Measurements from ENCODE around the gene LIN7A.
A peak's percentile ranks its signal among the peaks of the same experiment; 100 is the strongest.

DNA sequence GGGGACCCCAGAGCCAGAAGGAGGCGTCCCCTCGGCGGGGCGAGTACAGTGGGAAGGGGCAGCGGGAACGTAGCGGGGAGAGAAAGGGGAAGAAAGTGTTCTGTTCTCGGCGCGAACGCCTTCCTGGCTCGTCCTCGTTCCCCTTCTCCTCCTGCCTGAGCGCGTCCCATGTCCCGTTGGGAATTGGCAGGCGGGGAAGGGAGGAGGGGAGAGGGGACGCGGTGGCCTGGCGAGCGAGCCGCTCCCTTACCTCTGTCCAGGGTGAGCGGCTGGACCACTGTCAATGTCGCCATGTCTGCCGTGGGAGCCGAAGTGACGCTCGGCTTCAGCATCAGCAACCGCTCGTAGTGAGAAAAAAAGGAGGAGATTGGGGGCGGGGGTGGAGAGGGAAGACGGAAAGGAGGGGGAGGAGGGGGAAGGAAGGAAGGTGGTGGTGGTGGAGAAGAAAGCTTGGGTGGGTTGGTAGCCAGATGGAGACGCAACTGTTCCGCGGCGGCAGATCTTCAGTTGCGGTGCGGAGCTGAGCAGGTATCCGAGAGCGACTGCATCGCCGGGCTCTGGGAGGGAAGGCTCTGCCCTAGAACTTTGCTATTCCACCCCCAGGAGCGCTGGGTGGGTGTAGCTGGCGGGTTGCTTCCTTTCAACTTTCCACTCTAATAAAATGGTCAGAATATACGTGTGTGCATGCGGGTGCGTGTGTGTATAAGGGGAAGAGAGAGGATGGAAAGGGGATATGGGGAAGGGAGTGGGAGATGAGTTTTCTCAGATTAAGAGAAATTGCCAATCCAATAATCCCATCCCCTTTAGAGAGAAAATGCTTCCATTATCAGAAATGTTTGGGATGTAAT, at the start of gene LIN7A:
- TF ChIP-seq, protein P1, sequence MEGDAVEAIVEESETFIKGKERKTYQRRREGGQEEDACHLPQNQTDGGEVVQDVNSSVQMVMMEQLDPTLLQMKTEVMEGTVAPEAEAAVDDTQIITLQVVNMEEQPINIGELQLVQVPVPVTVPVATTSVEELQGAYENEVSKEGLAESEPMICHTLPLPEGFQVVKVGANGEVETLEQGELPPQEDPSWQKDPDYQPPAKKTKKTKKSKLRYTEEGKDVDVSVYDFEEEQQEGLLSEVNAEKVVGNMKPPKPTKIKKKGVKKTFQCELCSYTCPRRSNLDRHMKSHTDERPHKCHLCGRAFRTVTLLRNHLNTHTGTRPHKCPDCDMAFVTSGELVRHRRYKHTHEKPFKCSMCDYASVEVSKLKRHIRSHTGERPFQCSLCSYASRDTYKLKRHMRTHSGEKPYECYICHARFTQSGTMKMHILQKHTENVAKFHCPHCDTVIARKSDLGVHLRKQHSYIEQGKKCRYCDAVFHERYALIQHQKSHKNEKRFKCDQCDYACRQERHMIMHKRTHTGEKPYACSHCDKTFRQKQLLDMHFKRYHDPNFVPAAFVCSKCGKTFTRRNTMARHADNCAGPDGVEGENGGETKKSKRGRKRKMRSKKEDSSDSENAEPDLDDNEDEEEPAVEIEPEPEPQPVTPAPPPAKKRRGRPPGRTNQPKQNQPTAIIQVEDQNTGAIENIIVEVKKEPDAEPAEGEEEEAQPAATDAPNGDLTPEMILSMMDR (IDR thresholded peaks at IDR 0.05; ENCODE audit: poor library complexity): no peak
- peak; percentile 71 for TF ChIP-seq EZH2 (IDR thresholded peaks at IDR 0.05; ENCODE audit: borderline replicate concordance)
